Spleen (tissue), 7 donors: ENCODE results near the gene RPL35.

Source experiments
- POLR2A ChIP-seq, 3 donors: fragments of 450-650 bp; IDR thresholded peaks; one replicate each; pipeline ENCODE4 v1.5.1; 2017; ENCODE audit warnings: antibody characterized with exemption in 3 of 3, mild to moderate bottlenecking in 1 of 3
- POLR2AphosphoS5 ChIP-seq, 3 donors: sonication (generic); formaldehyde crosslinking; IDR thresholded peaks; one replicate each; pipeline ENCODE4 v1.5.1; 2017; ENCODE audit warnings: antibody characterized with exemption in 3 of 3
- TF ChIP-seq, protein P1 (sequence below), 11 experiments: fragments of 200-600 bp in 7 of 11; fragments of 450-650 bp in 4 of 11; sonication (generic) in 4 of 11; IDR thresholded peaks in 8 of 11; conservative IDR thresholded peaks in 3 of 11; 1 replicate in 7 of 11; 2 replicates in 4 of 11; pipeline versions ENCODE4 v1.4.0 to v1.8.0; 2016 to 2021; ENCODE audit warnings: antibody characterized with exemption in 11 of 11, inconsistent platforms in 4 of 11, mild to moderate bottlenecking in 1 of 11
- donor health status: DM: no; HTN: no; CAD: no; lungs with moderate emphysema.
- donor health status: DM: no; HTN: no; CAD: no.
- donor health status: DM: no; HTN: no; CAD: no.

DNA sequence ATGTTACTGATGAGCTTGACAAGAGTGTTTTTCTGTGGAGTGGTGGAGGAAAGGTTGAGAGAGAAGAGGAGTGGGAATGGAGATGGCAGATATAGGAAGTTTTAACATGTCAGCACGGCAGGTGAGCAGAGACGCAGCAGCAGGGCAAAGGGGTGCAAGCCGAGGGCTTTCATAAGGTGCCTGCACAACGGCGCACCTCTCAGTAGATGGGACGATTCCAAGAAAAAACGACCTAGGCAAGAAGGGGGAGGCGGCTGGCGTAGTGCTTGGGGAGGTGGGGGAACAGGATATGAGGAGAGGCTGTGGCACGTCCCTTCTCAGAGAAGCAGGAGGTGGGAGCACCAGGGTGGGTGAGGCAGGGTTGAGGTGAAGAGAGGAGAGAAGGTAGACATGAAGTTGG lies 24.7 kb upstream of the RPL35 start:
- no peak for TF ChIP-seq POLR2A (IDR thresholded peaks at IDR 0.05)
- TF ChIP-seq, protein P1, sequence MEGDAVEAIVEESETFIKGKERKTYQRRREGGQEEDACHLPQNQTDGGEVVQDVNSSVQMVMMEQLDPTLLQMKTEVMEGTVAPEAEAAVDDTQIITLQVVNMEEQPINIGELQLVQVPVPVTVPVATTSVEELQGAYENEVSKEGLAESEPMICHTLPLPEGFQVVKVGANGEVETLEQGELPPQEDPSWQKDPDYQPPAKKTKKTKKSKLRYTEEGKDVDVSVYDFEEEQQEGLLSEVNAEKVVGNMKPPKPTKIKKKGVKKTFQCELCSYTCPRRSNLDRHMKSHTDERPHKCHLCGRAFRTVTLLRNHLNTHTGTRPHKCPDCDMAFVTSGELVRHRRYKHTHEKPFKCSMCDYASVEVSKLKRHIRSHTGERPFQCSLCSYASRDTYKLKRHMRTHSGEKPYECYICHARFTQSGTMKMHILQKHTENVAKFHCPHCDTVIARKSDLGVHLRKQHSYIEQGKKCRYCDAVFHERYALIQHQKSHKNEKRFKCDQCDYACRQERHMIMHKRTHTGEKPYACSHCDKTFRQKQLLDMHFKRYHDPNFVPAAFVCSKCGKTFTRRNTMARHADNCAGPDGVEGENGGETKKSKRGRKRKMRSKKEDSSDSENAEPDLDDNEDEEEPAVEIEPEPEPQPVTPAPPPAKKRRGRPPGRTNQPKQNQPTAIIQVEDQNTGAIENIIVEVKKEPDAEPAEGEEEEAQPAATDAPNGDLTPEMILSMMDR (IDR thresholded peaks at IDR 0.05 in 8 of 11, conservative IDR thresholded peaks at IDR 0.05 in 3 of 11) = no peak
- no peak for TF ChIP-seq POLR2AphosphoS5 (IDR thresholded peaks at IDR 0.05)
